H1 (cell line): ENCODE data around the gene TBPL2. TPM values are rescaled to one million over a fixed set of nuclear protein-coding genes. Genes with fewer than 3 reads are reported as not detected.

ENCODE experiments used
- CTCF ChIA-PET: fragments of 300-600 bp; sonication (Branson Sonifier 250); formaldehyde crosslinking; loops from one replicate; lab custom pipeline; 2021; ENCODE audit not compliant: partially characterized antibody; lab: Charles Lee
- POLR2A ChIA-PET: fragments of 300-600 bp; sonication (Branson Sonifier 250); formaldehyde crosslinking; loops from one replicate; lab custom pipeline; 2021; ENCODE audit warnings: inconsistent platforms; ENCODE audit not compliant: partially characterized antibody; lab: Charles Lee
- DNase-seq, 2 experiments: peaks; one replicate each; pipeline versions ENCODE4 v3.0.0 to v3.0.0-alpha.2; 2010 to 2022; ENCODE audit warnings: low spot score in 2 of 2, low read depth in 1 of 2, mixed read lengths in 1 of 2
- FAIRE-seq: peaks from 2 replicates; lab custom pipeline; 2011; peaks lifted over from hg19 to GRCh38; lab: Jason Lieb, UNC
- H2AFZ ChIP-seq: 2 replicates; pipeline ENCODE4 v1.8.1; 2012; ENCODE audit warnings: low read length, inconsistent platforms
- H2AK5ac ChIP-seq: 2 replicates; pipeline ENCODE4 v1.6.1; 2013; ENCODE audit warnings: low read depth, low read length
- H2BK120ac ChIP-seq: replicated peaks from 2 replicates; pipeline ENCODE3; 2013; ENCODE audit warnings: low read depth, low read length, inconsistent platforms
- H2BK12ac ChIP-seq: 2 replicates; pipeline ENCODE4 v1.6.1; 2013; ENCODE audit warnings: low read depth, low read length
- H2BK15ac ChIP-seq: 2 replicates; pipeline ENCODE4 v1.6.1; 2013; ENCODE audit warnings: low read length
- H2BK20ac ChIP-seq: 2 replicates; pipeline ENCODE4 v1.6.1; 2013; ENCODE audit warnings: low read length
- H2BK5ac ChIP-seq: 2 replicates; pipeline ENCODE4 v1.6.1; 2013; ENCODE audit warnings: low read depth, low read length
- H3K14ac ChIP-seq: 2 replicates; pipeline ENCODE4 v1.6.1; 2013; ENCODE audit warnings: inconsistent platforms; ENCODE audit not compliant: insufficient read length
- H3K18ac ChIP-seq: 2 replicates; pipeline ENCODE4 v1.6.1; 2013; ENCODE audit warnings: low read length; ENCODE audit errors: extremely low read depth
- H3K23ac ChIP-seq: 2 replicates; pipeline ENCODE4 v1.6.1; 2013; ENCODE audit warnings: inconsistent platforms; ENCODE audit not compliant: insufficient read length
- H3K23me2 ChIP-seq: 2 replicates; pipeline ENCODE4 v1.6.1; 2013; ENCODE audit warnings: low read depth, low read length
- H3K27ac ChIP-seq: 2 replicates; pipeline ENCODE4 v1.6.1; 2011; ENCODE audit warnings: low read depth, low read length, inconsistent platforms
- H3K27me3 ChIP-seq, 4 experiments: replicated peaks in 1 of 4; 1 replicate in 1 of 4; 2 replicates in 3 of 4; pipeline versions ENCODE4 v1.6.1 to v1.8.1; 2011 to 2013; ENCODE audit warnings: low read length in 3 of 4, mild to moderate bottlenecking in 3 of 4, inconsistent platforms in 2 of 4, mixed read lengths in 2 of 4, moderate library complexity in 1 of 4; ENCODE audit not compliant: control insufficient read depth in 3 of 4, insufficient read depth in 3 of 4; ENCODE audit errors: extremely low read depth in 1 of 4
- H3K36me3 ChIP-seq, 4 experiments: 2 replicates each; pipeline versions ENCODE4 v1.6.1 to v1.8.1; 2011 to 2013; ENCODE audit warnings: mild to moderate bottlenecking in 4 of 4, low read length in 3 of 4, moderate library complexity in 2 of 4, control low read depth in 1 of 4, inconsistent platforms in 1 of 4; ENCODE audit not compliant: insufficient read depth in 4 of 4, control insufficient read depth in 2 of 4
- H3K4ac ChIP-seq: replicated peaks from 2 replicates; pipeline ENCODE3; 2013; ENCODE audit warnings: low read length, low read depth, mixed read lengths, inconsistent platforms; ENCODE audit not compliant: insufficient read length
- H3K4me1 ChIP-seq, 4 experiments: replicated peaks in 1 of 4; 1 replicate in 1 of 4; 2 replicates in 3 of 4; pipeline versions ENCODE4 v1.6.1 to v1.8.1; 2011 to 2013; ENCODE audit warnings: low read length in 3 of 4, inconsistent platforms in 2 of 4, mixed read lengths in 1 of 4; ENCODE audit not compliant: insufficient read depth in 4 of 4, control insufficient read depth in 3 of 4
- H3K4me2 ChIP-seq, 2 experiments: 2 replicates each; pipeline versions ENCODE4 v1.6.1 to v1.8.1; 2011 to 2013; ENCODE audit warnings: low read depth in 2 of 2, low read length in 2 of 2, control low read depth in 1 of 2, inconsistent platforms in 1 of 2, mild to moderate bottlenecking in 1 of 2; ENCODE audit not compliant: insufficient read depth in 1 of 2
- H3K4me3 ChIP-seq, 4 experiments: fragments of 200-600, 300-600 bp in 1 of 4; sonication (generic), shearing (Covaris generic), sonication (Bioruptor Twin) in 1 of 4; 2 replicates each; pipeline versions ENCODE4 v1.5.1 to v1.8.1; 2011 to 2016; ENCODE audit warnings: low read length in 4 of 4, low read depth in 3 of 4, control low read depth in 2 of 4, inconsistent platforms in 2 of 4, mild to moderate bottlenecking in 2 of 4, mixed read lengths in 1 of 4, moderate library complexity in 1 of 4; ENCODE audit not compliant: insufficient read depth in 2 of 4; ENCODE audit errors: extremely low read depth in 1 of 4
- H3K56ac ChIP-seq: replicated peaks from 2 replicates; pipeline ENCODE3; 2013; ENCODE audit warnings: low read depth, mild to moderate bottlenecking, mixed read lengths, low read length, inconsistent platforms; ENCODE audit not compliant: insufficient read length
- H3K79me1 ChIP-seq: 2 replicates; pipeline ENCODE4 v1.6.1; 2013; ENCODE audit warnings: low read depth, low read length, control low read depth
- H3K79me2 ChIP-seq, 2 experiments: 2 replicates each; pipeline versions ENCODE4 v1.6.1 to v1.8.1; 2012 to 2013; ENCODE audit warnings: low read length in 2 of 2, mild to moderate bottlenecking in 2 of 2, inconsistent platforms in 1 of 2; ENCODE audit not compliant: insufficient read depth in 2 of 2, control insufficient read depth in 1 of 2
- H3K9ac ChIP-seq, 4 experiments: replicated peaks in 1 of 4; 1 replicate in 1 of 4; 2 replicates in 3 of 4; pipeline versions ENCODE4 v1.6.1 to v1.8.1; 2011 to 2013; ENCODE audit warnings: low read depth in 3 of 4, low read length in 3 of 4, control low read depth in 2 of 4, mild to moderate bottlenecking in 2 of 4, moderate library complexity in 2 of 4, inconsistent platforms in 1 of 4; ENCODE audit errors: extremely low read depth in 1 of 4
- H3K9me3 ChIP-seq, 2 experiments: 2 replicates each; pipeline versions ENCODE4 v1.6.1 to v1.8.1; 2012 to 2013; ENCODE audit warnings: mild to moderate bottlenecking in 2 of 2, moderate library complexity in 2 of 2, control low read depth in 1 of 2, inconsistent platforms in 1 of 2, low read depth in 1 of 2, low read length in 1 of 2, mixed read lengths in 1 of 2; ENCODE audit not compliant: insufficient read depth in 2 of 2
- H4K20me1 ChIP-seq, 2 experiments: replicated peaks in 1 of 2; 2 replicates each; pipeline versions ENCODE3 to v1.8.1; 2011 to 2013; ENCODE audit warnings: inconsistent platforms in 2 of 2, low read length in 2 of 2, mild to moderate bottlenecking in 1 of 2; ENCODE audit not compliant: insufficient read depth in 2 of 2, control insufficient read depth in 1 of 2
- H4K5ac ChIP-seq: 2 replicates; pipeline ENCODE4 v1.6.1; 2013; ENCODE audit warnings: low read length, low read depth, mixed read lengths, inconsistent platforms; ENCODE audit not compliant: insufficient read length
- H4K8ac ChIP-seq: 2 replicates; pipeline ENCODE4 v1.8.0; 2013; ENCODE audit warnings: mild to moderate bottlenecking, moderate library complexity, low read length, inconsistent platforms; ENCODE audit not compliant: insufficient read depth; ENCODE audit errors: extremely low read depth
- H4K91ac ChIP-seq: replicated peaks from 2 replicates; pipeline ENCODE3; 2013; ENCODE audit warnings: low read length, mixed read lengths, inconsistent platforms; ENCODE audit not compliant: insufficient read length
- FOSL1 ChIP-seq: IDR thresholded peaks from 2 replicates; pipeline ENCODE4 v1.6.1; 2011; ENCODE audit warnings: mild to moderate bottlenecking, low read depth, low read length, moderate library complexity; ENCODE audit not compliant: insufficient read depth
- KDM1A ChIP-seq: fragments of 200-600, 300-600 bp; sonication (generic); IDR thresholded peaks from 2 replicates; pipeline ENCODE4 v1.7.1; 2016; ENCODE audit warnings: mild to moderate bottlenecking, low read length, borderline replicate concordance
- RAD21 ChIP-seq, 2 experiments: IDR thresholded peaks in 1 of 2; conservative IDR thresholded peaks in 1 of 2; 2 replicates each; pipeline ENCODE4 v1.6.1; 2011; ENCODE audit warnings: low read depth in 2 of 2, low read length in 2 of 2, improper control_type of control experiment in 1 of 2, inconsistent platforms in 1 of 2, mild to moderate bottlenecking in 1 of 2, moderate library complexity in 1 of 2
- SUZ12 ChIP-seq: fragments of 200-600 bp; sonication (generic); IDR thresholded peaks from 2 replicates; pipeline ENCODE4 v1.6.1; 2012; ENCODE audit warnings: mild to moderate bottlenecking, inconsistent platforms, low read length, moderate library complexity, mixed read lengths
- TBP ChIP-seq: IDR thresholded peaks from 2 replicates; pipeline ENCODE4 v1.6.1; 2011; ENCODE audit warnings: low read depth, low read length, improper control_type of control experiment
- polyA plus RNA-seq, 7 experiments: library from polyadenylated mRNA; depleted of rRNA in 3 of 7; stranded (reverse) in 5 of 7; unstranded in 2 of 7; fragments of >200 nt in 5 of 7; fragments of 200-250 nt in 2 of 7; gene quantifications; 1 replicate in 5 of 7; 2 replicates in 1 of 7; 4 replicates in 1 of 7; pipeline versions ENCODE4 v1.2.1 to v1.2.3, GENCODE V29; 2011 to 2013; ENCODE audit warnings: missing spikeins in 2 of 7, mixed read lengths in 2 of 7
- total RNA-seq: library from RNA; stranded (reverse); fragmentation: NEBNext Ultra II Directional; extraction: Animal tissue kit (Norgen Biotek cat#: 25700); gene quantifications from 2 replicates; pipeline ENCODE4 v1.2.1, GENCODE V29; 2021

TBPL2 gene
- total and polyA plus RNA-seq, 2 of the 8 experiments (the other 6 are each of a cell fraction or from before 2014, with no cell fraction given), result 0.03 TPM; not detected in 1

- no peak overlapping the region for H4K8ac ChIP-seq
- H4K91ac ChIP-seq, result no peak overlapping the region
- no peaks in the 10 kb centered on the region for H3K9me3 ChIP-seq
- H3K4ac ChIP-seq, result no peak overlapping the region
- H2BK20ac ChIP-seq, result no peak overlapping the region
- no peak overlapping the region for H2BK5ac ChIP-seq
- no peaks in the 10 kb centered on the region for H3K23me2 ChIP-seq
- no peak overlapping the region for H3K18ac ChIP-seq
- H2AFZ ChIP-seq, result no peak overlapping the region
- no peak overlapping the region for H4K5ac ChIP-seq
- TF ChIP-seq KDM1A, result no peak
- no peak for TF ChIP-seq FOSL1
- no peak for TF ChIP-seq TBP
- no peak for TF ChIP-seq RAD21 (IDR thresholded peaks at IDR 0.05 in 1 of 2, conservative IDR thresholded peaks at IDR 0.05 in 1 of 2; ENCODE audit: low read depth in 2 of 2, low read length in 2 of 2)
- no peak for TF ChIP-seq SUZ12
- CTCF ChIA-PET, result interaction anchor here (0.6 to 5.9 kb wide), 12 partner anchors 9 to 1073 kb away, joined by 3 to 65 read pairs (median 4); partner anchors contain the start of gene TBPL2
- H3K56ac ChIP-seq, result no peak overlapping the region
- no peaks in the 10 kb centered on the region for H3K27me3 ChIP-seq
- no peak overlapping the region for H2AK5ac ChIP-seq
- no peaks in the 10 kb centered on the region; a peak in 1 of 7 replicates for H3K4me1 ChIP-seq
- H3K79me2 ChIP-seq, result no peaks in the 10 kb centered on the region
- no peak overlapping the region for H3K9ac ChIP-seq
- POLR2A ChIA-PET, result interaction anchor here (0.7 kb wide), 1 partner anchor 232 kb away, joined by 3 read pairs; no protein-coding TSS in a partner anchor
- no peak for FAIRE-seq
- no peaks in the 10 kb centered on the region for H4K20me1 ChIP-seq
- H3K4me3 ChIP-seq, result no peak overlapping the region
- no peaks in the 10 kb centered on the region for H3K79me1 ChIP-seq
- H3K36me3 ChIP-seq, result no peaks in the 10 kb centered on the region
- DNase-seq, result no peak
- H3K23ac ChIP-seq, result no peak overlapping the region
- H3K14ac ChIP-seq, result no peak overlapping the region
- H3K27ac ChIP-seq, result no peak overlapping the region
- H2BK120ac ChIP-seq, result no peak overlapping the region
- no peak overlapping the region for H2BK15ac ChIP-seq
- H3K4me2 ChIP-seq, result no peak overlapping the region
- no peak overlapping the region for H2BK12ac ChIP-seq
Observed at GRCh38 chr14:55417955-55418354, 22.5 kb downstream of the TBPL2 start.
